GM08714 (cell line): ENCODE data around the gene ONECUT2.
A peak's percentile ranks its signal among the peaks of the same experiment; 100 is the strongest.
"Not testable (repeated sequence)": the region's sequence is repeated elsewhere in the genome, so short reads cannot be mapped to it uniquely, and the experiment has no call there.

Experiments
- H3K4me3 ChIP-seq: fragments of 200-500 bp; sonication (Bioruptor generic); 2 replicates; pipeline ENCODE4 v1.5.1; 2014; ENCODE audit warnings: mild to moderate bottlenecking, low read length, inconsistent platforms
- ZNF274 ChIP-seq: IDR thresholded peaks from 2 replicates; pipeline ENCODE4 v1.6.1; 2012; ENCODE audit warnings: mild to moderate bottlenecking, low read depth, low read length

The ONECUT2 gene

GRCh38 chr18:57434536-57435494 lies at the start of gene ONECUT2:
TSS of gene ONECUT2 (plus strand) at chr18:57435374. CDS start at chr18:57435717, 343 bp downstream.
- no peak for TF ChIP-seq ZNF274
- H3K4me3 ChIP-seq: peak within 1 kb of the TSS; percentile 53

- H3K4me3 ChIP-seq: no peak overlapping the region
- no peak for TF ChIP-seq ZNF274
These were observed 45.9 kb upstream of the ONECUT2 start for GRCh38 chr18:57389271-57389670.

GRCh38 chr18:57390044-57390443 lies 45.1 kb upstream of the ONECUT2 start:
- no peak for TF ChIP-seq ZNF274
- no peak overlapping the region for H3K4me3 ChIP-seq

- H3K4me3 ChIP-seq: not testable (repeated sequence)
These were observed 40.4 kb upstream of the ONECUT2 start for GRCh38 chr18:57394749-57395148.

- not testable (repeated sequence) for H3K4me3 ChIP-seq
These were observed 38.3 kb upstream of the ONECUT2 start for GRCh38 chr18:57396831-57397230.

- H3K4me3 ChIP-seq: no peak overlapping the region
- no peak for TF ChIP-seq ZNF274
These were observed 37.6 kb upstream of the ONECUT2 start for GRCh38 chr18:57397440-57398132.

- TF ChIP-seq ZNF274: no peak
- no peak overlapping the region for H3K4me3 ChIP-seq
These were observed 30.8 kb upstream of the ONECUT2 start for GRCh38 chr18:57404345-57404744.

- no peak overlapping the region for H3K4me3 ChIP-seq
- TF ChIP-seq ZNF274: no peak
These were observed 25.5 kb upstream of the ONECUT2 start for GRCh38 chr18:57409650-57410049.

- TF ChIP-seq ZNF274: no peak
- H3K4me3 ChIP-seq: no peak overlapping the region
These were observed 24.4 kb upstream of the ONECUT2 start for GRCh38 chr18:57410749-57411148.

- no peak overlapping the region for H3K4me3 ChIP-seq
- TF ChIP-seq ZNF274: no peak
These were observed 18.6 kb upstream of the ONECUT2 start for GRCh38 chr18:57416542-57416941.

GRCh38 chr18:57422313-57422872 lies 12.8 kb upstream of the ONECUT2 start:
- no peak for TF ChIP-seq ZNF274
- no peak overlapping the region for H3K4me3 ChIP-seq

GRCh38 chr18:57423821-57424220 lies 11.4 kb upstream of the ONECUT2 start:
- no peak overlapping the region for H3K4me3 ChIP-seq
- no peak for TF ChIP-seq ZNF274

GRCh38 chr18:57425096-57425495 lies 10.1 kb upstream of the ONECUT2 start:
- TF ChIP-seq ZNF274: no peak
- H3K4me3 ChIP-seq: no peak overlapping the region

GRCh38 chr18:57426187-57426586 lies 9.0 kb upstream of the ONECUT2 start:
- TF ChIP-seq ZNF274: no peak
- H3K4me3 ChIP-seq: no peak overlapping the region
